Heart right ventricle (tissue), 16 donors: ENCODE measurements around the gene MEDAG. TPM values are rescaled to one million over a fixed set of nuclear protein-coding genes. Genes with fewer than 3 reads are reported as not detected.

Source experiments
- ATAC-seq, 8 donors: fragments of 200-7000 bp; cut with Tn5 transposase; one replicate each; pipeline ENCODE4 v1.9.1; 2020; ENCODE audit warnings: mild to moderate bottlenecking in 8 of 8, moderate library complexity in 8 of 8, moderate number of reproducible peaks in 1 of 8
- DNase-seq, 2 donors: peaks; one replicate each; pipeline ENCODE4 v3.0.0-alpha.2; 2020
- H3K27ac ChIP-seq, 10 donors: fragments of 200-600 bp; sonication (generic) in 2 of 10; one replicate each; pipeline versions ENCODE4 v1.5.0 to v1.8.0; 2020 to 2022; ENCODE audit warnings: mild to moderate bottlenecking in 3 of 10
- H3K27me3 ChIP-seq, 7 donors: fragments of 200-600 bp; one replicate each; pipeline ENCODE4 v1.8.0; 2021 to 2022; ENCODE audit warnings: mild to moderate bottlenecking in 2 of 7
- H3K36me3 ChIP-seq, 9 donors: fragments of 200-600 bp; sonication (generic) in 1 of 9; one replicate each; pipeline versions ENCODE4 v1.5.0 to v1.8.0; 2020 to 2022; ENCODE audit warnings: mild to moderate bottlenecking in 2 of 9
- H3K4me1 ChIP-seq, 9 donors: fragments of 200-600 bp; sonication (generic) in 1 of 9; one replicate each; pipeline versions ENCODE4 v1.5.0 to v1.8.0; 2020 to 2022; ENCODE audit warnings: mild to moderate bottlenecking in 4 of 9
- H3K4me3 ChIP-seq, 10 donors: fragments of 200-600 bp; sonication (generic) in 2 of 10; one replicate each; pipeline versions ENCODE4 v1.5.0 to v1.8.0; 2020 to 2022; ENCODE audit warnings: mild to moderate bottlenecking in 7 of 10, moderate library complexity in 2 of 10
- H3K9me3 ChIP-seq, 11 donors: fragments of 200-600 bp in 10 of 11; sonication (generic) in 2 of 11; one replicate each; pipeline versions ENCODE4 v1.5.0 to v1.8.0; 2013 to 2022; ENCODE audit warnings: mild to moderate bottlenecking in 2 of 11, control low read depth in 1 of 11, moderate library complexity in 1 of 11
- CTCF ChIP-seq, 9 donors: fragments of 200-600 bp; sonication (generic) in 2 of 9; IDR thresholded peaks; one replicate each; pipeline versions ENCODE4 v1.5.0 to v1.8.0; 2021 to 2022; ENCODE audit warnings: antibody characterized with exemption in 9 of 9, mild to moderate bottlenecking in 5 of 9, moderate library complexity in 1 of 9
- WGBS, 2 donors: extraction: QIAGEN DNeasy Blood & Tissue Kit; methylation state at CpG; one replicate each; pipeline ENCODE4 v1.1.7; 2013; ENCODE audit warnings: inconsistent platforms in 1 of 2; 5-methylcytosine and 5-hydroxymethylcytosine counted together
- intact Hi-C, 10 donors: fragments of 100-400 bp; cut with DNase I; formaldehyde crosslinking; loops; one replicate each; pipeline versions ENCODE4 v1.11.1 to v1.14.2; 2022
- polyA plus RNA-seq, 2 donors: library from polyadenylated mRNA; stranded (reverse); fragments of 200-250 nt; gene quantifications; one replicate each; pipeline ENCODE4 v1.2.3, GENCODE V29; 2013
- total RNA-seq, 10 donors: library from RNA; stranded (reverse); fragmentation: NEBNext Ultra II Directional in 3 of 10; extraction: Animal tissue kit (Norgen Biotek cat#: 25700) in 3 of 10; gene quantifications; one replicate each; pipeline versions ENCODE4 v1.2.1 to v1.2.4, GENCODE V29; 2021 to 2023
- donor health status: Arrhythmogenic right ventricular cardiomyopathy.
- donor health status: ischemic (EF 13 %, LVEDD 7.1; RV severe dilation, severe dysfunction).
- donor health status: healthy with polysubstance abuse.
- donor health status: DM: no; HTN: yes; CAD: no.
- donor health status: DM: no; HTN: no; CAD: no.
- donor health status: ischemic (EF 25% LVEDD 6.9; RV normal size, moderate dysfunction).
- donor health status: ischemic (EF 25% LVEDD 5.7; RV mildly dilated, moderate dysfunction).
- donor health status: healthy.
- donor health status: DM: yes; HTN: yes; CAD: no.
- donor health status: Ischemic cardiomyopathy.
- donor health status: ischemic (EF 35%, LVEDD 5.7; RV mildly dilated, moderate dysfunction).
- donor health status: nonischemic (EF 11% LVEDD 7.7; RV severe dilation, severe dysfunction).
- donor health status: DM: yes; HTN: yes; CAD: no.
- donor health status: PGD.
- donor health status: ischemic (EF 29% LVEDD 5.4; RV normal size, mild dysfunction).
- donor health status: nonischemic (EF 23%, LVEDD 6.1; RV moderate dilation, normal function).

Gene MEDAG
- total and polyA plus RNA-seq, 12 donors = 3.2 to 22.1 (median 5.5) TPM

GRCh38 chr13:30974350-30974749, 68.3 kb downstream of the MEDAG start:
- WGBS, 2 donors = 40 to 54% methylated on average over 2 of the region's 2 CpGs
- Histone ChIP-seq H3K4me3 (no peak overlapping the region), H3K36me3 (no peaks in the 10 kb centered on the region), H3K9me3 (no peaks in the 10 kb centered on the region), H3K27ac (no peak overlapping the region), H3K27me3 (peaks cover 0 to 11% (median 6%) of the 10 kb centered on the region in 7 donors), H3K4me1 (peaks cover 0 to 6% (median 0%) of the 10 kb centered on the region in 9 donors)
- intact Hi-C loops = no loop called here
- ATAC-seq = no peak
- no peak for DNase-seq
- TF ChIP-seq CTCF (IDR thresholded peaks at IDR 0.05) = no peak

Other genes with a start within 250 kb of the MEDAG start
- gene ALOX5AP, start 170.7 kb upstream of the MEDAG start, total RNA-seq = 10 to 100 TPM in 2 of 10 donors, 1 to 10 TPM in 8; 1.0 to 19.5 (median 4.6) TPM
- gene ALOX5AP, start 170.7 kb upstream of the MEDAG start, polyA plus RNA-seq = 10 to 100 TPM in 1 of 2 donors, under 1 TPM in 1; 0.95 to 14.5 TPM
- gene TEX26, start 26.4 kb downstream of the MEDAG start, total RNA-seq = not detected
- gene TEX26, start 26.4 kb downstream of the MEDAG start, polyA plus RNA-seq = not detected